Measurements from ENCODE around the gene MKLN1.

DNA sequence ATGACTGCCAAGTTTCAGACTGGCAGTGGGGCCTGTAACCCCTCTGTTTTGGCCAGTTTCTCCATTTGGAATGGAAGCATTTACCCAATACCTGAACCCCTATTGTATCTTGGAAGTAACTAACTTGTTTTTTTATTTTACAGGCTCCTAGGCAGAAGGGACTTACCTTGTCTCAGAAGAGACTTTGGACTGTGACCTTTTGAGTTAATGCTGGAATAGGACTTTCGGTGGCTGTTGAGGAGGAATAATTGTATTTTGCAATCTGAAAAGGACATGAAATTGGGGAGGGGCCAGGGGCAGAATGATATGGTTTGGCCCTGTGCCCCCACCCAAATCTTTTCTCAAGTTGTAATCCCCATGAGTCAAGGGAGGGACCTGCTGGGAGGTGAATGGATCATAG lies 20.0 kb upstream of the MKLN1 start:
- TF ChIP-seq CTCF (IDR thresholded peaks at IDR 0.05) (no peak), POLR2A (IDR thresholded peaks at IDR 0.05; ENCODE audit: low read depth) (no peak), POLR2AphosphoS5 (IDR thresholded peaks at IDR 0.05) (no peak)

Measured in esophagus muscularis mucosa (tissue), 3 donors.